Type B pancreatic cell (in vitro differentiated cells): Measurements from ENCODE around the gene PMP22. TPM values are rescaled to one million over a fixed set of nuclear protein-coding genes. Genes with fewer than 3 reads are reported as not detected.

Source experiments
- DNase-seq: peaks from one replicate; pipeline ENCODE4 v3.0.0; 2021; ENCODE audit warnings: mixed read lengths; ENCODE audit not compliant: unreplicated experiment; ENCODE audit errors: extremely low spot score
- H3K27ac Mint-ChIP-seq: 2 replicates; pipeline ENCODE4 v1.8.0; 2021; ENCODE audit warnings: mild to moderate bottlenecking, mixed read lengths
- H3K27me3 Mint-ChIP-seq: 2 replicates; pipeline ENCODE4 v1.8.0; 2021; ENCODE audit warnings: mixed read lengths
- H3K36me3 Mint-ChIP-seq: 2 replicates; pipeline ENCODE4 v1.8.0; 2021; ENCODE audit warnings: mixed read lengths
- H3K4me1 Mint-ChIP-seq: one replicate; pipeline ENCODE4 v1.8.0; 2021; ENCODE audit warnings: mixed read lengths; ENCODE audit not compliant: unreplicated experiment
- H3K4me3 Mint-ChIP-seq: 2 replicates; pipeline ENCODE4 v1.8.0; 2021; ENCODE audit warnings: mild to moderate bottlenecking, mixed read lengths
- H3K9me3 Mint-ChIP-seq: 2 replicates; pipeline ENCODE4 v1.8.0; 2021; ENCODE audit warnings: mixed read lengths
- CTCF ChIP-seq: fragments of 200-600 bp; sonication (generic); conservative IDR thresholded peaks from 2 replicates; pipeline ENCODE4 v1.5.0; 2021; ENCODE audit warnings: antibody characterized with exemption, mild to moderate bottlenecking
- total RNA-seq: library from RNA; stranded (reverse); gene quantifications from 2 replicates; pipeline ENCODE4 v1.2.1, GENCODE V29; 2021; ENCODE audit warnings: low replicate concordance

PMP22 gene
- total RNA-seq, 1 donor from 2014 or later: 16.2 TPM

GRCh38 chr17:15273141-15273793 is 8.1 kb upstream of the PMP22 start:
- Mint-ChIP-seq H3K27ac (no peak overlapping the region), H3K36me3 (no peaks in the 10 kb centered on the region), H3K4me3 (no peak overlapping the region), H3K4me1 (peaks cover 9% of the 10 kb centered on the region), H3K9me3 (no peaks in the 10 kb centered on the region), H3K27me3 (peaks cover 22% of the 10 kb centered on the region)
- no peak for TF ChIP-seq CTCF
- no peak for DNase-seq

- H3K4me1 Mint-ChIP-seq: peaks cover 9% of the 10 kb centered on the region
- H3K36me3 Mint-ChIP-seq: no peaks in the 10 kb centered on the region
- no peak overlapping the region for H3K27ac Mint-ChIP-seq
- H3K9me3 Mint-ChIP-seq: no peaks in the 10 kb centered on the region
- H3K27me3 Mint-ChIP-seq: peaks cover 37% of the 10 kb centered on the region
- H3K4me3 Mint-ChIP-seq: no peak overlapping the region
- no peak for TF ChIP-seq CTCF
- no peak for DNase-seq
Observed at GRCh38 chr17:15271741-15272140, 6.6 kb upstream of the PMP22 start.

GRCh38 chr17:15270628-15271381 is 5.7 kb upstream of the PMP22 start:
- no peaks in the 10 kb centered on the region for H3K36me3 Mint-ChIP-seq
- no peak overlapping the region for H3K4me3 Mint-ChIP-seq
- H3K27me3 Mint-ChIP-seq: peaks cover 46% of the 10 kb centered on the region
- H3K9me3 Mint-ChIP-seq: no peaks in the 10 kb centered on the region
- DNase-seq: no peak
- TF ChIP-seq CTCF: no peak
- H3K4me1 Mint-ChIP-seq: peaks cover 9% of the 10 kb centered on the region
- no peak overlapping the region for H3K27ac Mint-ChIP-seq

- H3K4me3 Mint-ChIP-seq: no peak overlapping the region
- H3K27ac Mint-ChIP-seq: no peak overlapping the region
- no peak for TF ChIP-seq CTCF
- no peaks in the 10 kb centered on the region for H3K9me3 Mint-ChIP-seq
- peaks cover 9% of the 10 kb centered on the region for H3K4me1 Mint-ChIP-seq
- no peak for DNase-seq
- peaks cover 57% of the 10 kb centered on the region for H3K27me3 Mint-ChIP-seq
- H3K36me3 Mint-ChIP-seq: no peaks in the 10 kb centered on the region
Observed at GRCh38 chr17:15269780-15270089, 4.6 kb upstream of the PMP22 start.

GRCh38 chr17:15269087-15269779 is 4.1 kb upstream of the PMP22 start:
- peaks cover 62% of the 10 kb centered on the region for H3K27me3 Mint-ChIP-seq
- H3K36me3 Mint-ChIP-seq: no peaks in the 10 kb centered on the region
- TF ChIP-seq CTCF: no peak
- H3K27ac Mint-ChIP-seq: no peak overlapping the region
- H3K9me3 Mint-ChIP-seq: no peaks in the 10 kb centered on the region
- peaks cover 9% of the 10 kb centered on the region for H3K4me1 Mint-ChIP-seq
- DNase-seq: no peak
- H3K4me3 Mint-ChIP-seq: no peak overlapping the region
